ENCODE results near the gene SCFD2.

- TF ChIP-seq EZH2 (IDR thresholded peaks at IDR 0.05; ENCODE audit: borderline replicate concordance, low read depth, low read length, poor library complexity, severe bottlenecking) (no peak), CTCF (conservative IDR thresholded peaks at IDR 0.05; ENCODE audit: low read depth, low read length) (no peak)
Measured at GRCh38 chr4:52873191-52873590, 492.7 kb downstream of the SCFD2 start.

All from A673 (cell line).